GM12873 (cell line): ENCODE results near the gene SELENON.

Experiments used
- TF ChIP-seq, protein P1 (sequence below): IDR thresholded peaks from 2 replicates; pipeline ENCODE4 v1.5.1; 2012; ENCODE audit warnings: low read depth, mild to moderate bottlenecking, moderate library complexity, low read length, control low read depth; ENCODE audit not compliant: insufficient read depth; ENCODE audit errors: missing control alignments

SELENON gene

DNA sequence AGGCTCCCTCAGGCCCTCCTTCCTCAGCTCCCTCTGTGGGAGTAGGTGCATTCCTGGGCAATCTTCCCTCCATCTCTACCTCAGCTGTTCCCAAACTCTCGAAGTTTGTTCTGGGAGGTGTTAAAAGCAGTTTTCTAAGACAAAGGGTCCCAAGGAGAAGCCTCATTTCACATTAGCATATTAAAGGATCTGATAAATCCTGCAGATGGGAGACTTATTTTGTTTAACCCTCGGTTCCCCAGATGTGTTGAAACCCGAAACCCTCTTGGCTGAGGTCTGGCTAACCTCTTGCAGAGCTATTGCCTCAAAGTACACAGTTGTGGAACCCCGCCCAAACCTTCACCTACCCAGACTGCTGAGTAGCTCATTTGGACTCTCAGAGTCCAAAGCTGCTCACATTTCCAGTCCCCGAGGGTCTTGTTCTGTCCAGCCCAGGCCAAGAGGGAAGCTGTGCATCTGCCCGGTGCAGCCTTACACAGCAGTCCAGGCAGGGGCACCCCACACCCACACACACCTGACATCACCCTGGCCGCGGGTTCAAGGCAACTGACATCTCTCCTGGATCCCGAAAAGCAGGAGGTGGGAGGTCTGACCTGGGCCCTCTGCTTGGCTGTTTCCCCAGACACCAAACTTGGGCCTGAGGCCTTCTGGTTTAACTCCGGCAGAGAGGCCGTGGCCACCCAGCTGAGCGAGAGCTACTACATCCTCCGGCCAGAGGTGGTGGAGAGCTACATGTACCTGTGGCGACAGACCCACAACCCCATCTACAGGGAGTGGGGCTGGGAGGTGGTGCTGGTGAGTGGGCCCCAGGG, 19.5 kb upstream of the SELENON start:
- TF ChIP-seq, protein P1, sequence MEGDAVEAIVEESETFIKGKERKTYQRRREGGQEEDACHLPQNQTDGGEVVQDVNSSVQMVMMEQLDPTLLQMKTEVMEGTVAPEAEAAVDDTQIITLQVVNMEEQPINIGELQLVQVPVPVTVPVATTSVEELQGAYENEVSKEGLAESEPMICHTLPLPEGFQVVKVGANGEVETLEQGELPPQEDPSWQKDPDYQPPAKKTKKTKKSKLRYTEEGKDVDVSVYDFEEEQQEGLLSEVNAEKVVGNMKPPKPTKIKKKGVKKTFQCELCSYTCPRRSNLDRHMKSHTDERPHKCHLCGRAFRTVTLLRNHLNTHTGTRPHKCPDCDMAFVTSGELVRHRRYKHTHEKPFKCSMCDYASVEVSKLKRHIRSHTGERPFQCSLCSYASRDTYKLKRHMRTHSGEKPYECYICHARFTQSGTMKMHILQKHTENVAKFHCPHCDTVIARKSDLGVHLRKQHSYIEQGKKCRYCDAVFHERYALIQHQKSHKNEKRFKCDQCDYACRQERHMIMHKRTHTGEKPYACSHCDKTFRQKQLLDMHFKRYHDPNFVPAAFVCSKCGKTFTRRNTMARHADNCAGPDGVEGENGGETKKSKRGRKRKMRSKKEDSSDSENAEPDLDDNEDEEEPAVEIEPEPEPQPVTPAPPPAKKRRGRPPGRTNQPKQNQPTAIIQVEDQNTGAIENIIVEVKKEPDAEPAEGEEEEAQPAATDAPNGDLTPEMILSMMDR, result no peak

DNA sequence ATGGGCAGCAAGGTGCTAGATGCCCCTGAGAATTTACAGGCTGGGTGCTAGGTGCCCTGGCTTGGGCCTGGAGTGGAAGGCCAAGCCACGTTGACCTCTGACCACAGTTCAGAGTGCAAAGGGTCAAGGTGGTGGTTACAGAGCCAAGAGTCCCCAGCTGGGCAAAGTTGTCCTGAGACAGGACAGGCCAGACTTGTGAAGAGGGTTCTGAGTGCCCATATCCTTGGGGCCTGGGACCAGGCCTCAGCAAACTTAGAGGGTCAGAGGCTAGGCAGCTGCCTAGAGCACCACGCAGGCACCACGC, 18.9 kb upstream of the SELENON start:
- TF ChIP-seq, protein P1, result no peak

GRCh38 chr1:25782608-25783201, 17.3 kb upstream of the SELENON start:
- TF ChIP-seq, protein P1, result no peak

DNA sequence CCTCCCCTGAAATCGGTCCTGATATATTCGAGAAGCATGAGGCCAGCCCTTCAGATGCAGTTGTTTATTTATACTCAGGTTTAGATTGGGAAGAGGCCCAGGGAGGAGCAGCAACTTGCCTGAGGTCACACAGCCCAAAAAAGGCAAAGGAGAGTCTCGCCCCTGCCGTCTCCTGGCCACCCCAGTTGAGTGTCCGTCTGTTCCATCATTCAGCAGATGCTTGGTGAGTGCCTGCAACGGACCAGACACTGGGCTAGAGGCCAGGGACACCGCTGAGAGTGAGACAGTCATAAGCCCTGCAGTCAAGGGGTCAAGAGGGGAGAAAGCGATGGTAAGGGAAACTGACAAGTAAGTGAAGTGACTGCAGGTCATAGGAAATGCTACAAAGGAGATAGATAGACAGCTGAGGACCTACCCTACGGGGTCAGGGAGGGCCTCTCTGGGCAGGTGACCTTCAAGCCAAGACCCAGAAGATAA, 15.4 kb upstream of the SELENON start:
- TF ChIP-seq, protein P1, result no peak

DNA sequence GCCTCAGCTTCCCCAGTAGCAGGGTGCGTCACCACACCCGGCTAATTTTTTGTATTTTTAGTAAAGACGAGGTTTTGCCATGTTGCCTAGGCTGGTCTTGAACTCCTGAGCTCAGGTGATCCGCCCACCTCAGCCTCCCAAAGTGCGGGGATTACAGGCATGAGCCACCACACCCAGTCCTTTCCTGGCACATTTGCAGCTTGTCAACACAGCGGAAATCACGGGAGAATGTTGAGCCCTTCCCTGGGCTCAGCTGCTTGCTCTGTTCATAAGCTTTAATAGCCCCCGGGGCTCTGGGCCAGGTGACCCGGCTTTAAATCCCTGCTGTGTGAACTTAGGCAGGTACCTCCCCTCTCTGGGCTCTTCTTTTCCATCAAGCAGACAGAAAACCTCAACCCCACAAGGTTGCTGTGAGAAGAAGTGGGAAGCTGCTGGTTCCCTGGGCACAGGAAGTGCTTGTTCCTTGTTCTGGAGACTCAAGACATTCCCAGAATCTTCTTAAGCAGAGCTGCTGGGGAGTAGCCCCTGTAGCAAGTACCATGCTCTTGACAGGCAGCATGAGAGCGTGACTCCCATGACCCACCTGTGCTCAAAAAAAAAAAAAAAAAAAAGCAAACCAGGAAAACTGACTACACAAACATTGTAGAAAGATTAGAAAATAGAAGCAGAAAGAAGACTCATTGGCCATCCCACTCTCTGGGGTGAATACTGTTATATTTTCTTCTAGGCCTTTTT, 14.5 kb upstream of the SELENON start:
- TF ChIP-seq, protein P1, result no peak

- TF ChIP-seq, protein P1, result no peak
Observed at GRCh38 chr1:25786887-25787759, 12.9 kb upstream of the SELENON start.

GRCh38 chr1:25787760-25788166, 12.2 kb upstream of the SELENON start:
- TF ChIP-seq, protein P1, result no peak
